SK-N-SH treated with all-trans-retinoic acid at 6 μM for 48 hours (cell line): ENCODE measurements around the gene BCAT1.

Source experiments
- ATAC-seq: fragments of 200-7000 bp; cut with Tn5 transposase; 3 replicates; pipeline ENCODE4 v1.9.1; 2020; ENCODE audit warnings: mild to moderate bottlenecking, moderate library complexity
- BACH2 ChIP-seq: fragments of 250-450 bp; sonication (Bioruptor Pico); IDR thresholded peaks from 2 replicates; pipeline ENCODE4 v1.9.0; 2021; ENCODE audit warnings: mild to moderate bottlenecking, borderline replicate concordance
- CSDC2 ChIP-seq: fragments of 250-450 bp; sonication (Bioruptor Pico); IDR thresholded peaks from 2 replicates; pipeline ENCODE4 v1.5.0; 2020; ENCODE audit warnings: mild to moderate bottlenecking, moderate library complexity
- CSRNP3 ChIP-seq: fragments of 250-450 bp; sonication (Bioruptor Pico); IDR thresholded peaks from 2 replicates; pipeline ENCODE4 v1.5.1; 2021; ENCODE audit warnings: mild to moderate bottlenecking, moderate library complexity
- ESRRG ChIP-seq: fragments of 250-450 bp; sonication (Bioruptor Pico); IDR thresholded peaks from 2 replicates; pipeline ENCODE4 v1.6.1; 2021; ENCODE audit warnings: mild to moderate bottlenecking
- GLIS3 ChIP-seq: fragments of 250-450 bp; sonication (Bioruptor Pico); IDR thresholded peaks from 2 replicates; pipeline ENCODE4 v1.5.0; 2020; ENCODE audit warnings: mild to moderate bottlenecking, moderate library complexity
- ISL1 ChIP-seq: fragments of 250-450 bp; sonication (Bioruptor Pico); IDR thresholded peaks from 2 replicates; pipeline ENCODE4 v2.1.2; 2022; ENCODE audit warnings: mild to moderate bottlenecking, moderate library complexity
- OSR1 ChIP-seq: fragments of 250-450 bp; sonication (Bioruptor Pico); IDR thresholded peaks from 2 replicates; pipeline ENCODE4 v1.8.0; 2022; ENCODE audit warnings: moderate library complexity, mild to moderate bottlenecking, inconsistent platforms
- POU6F1 ChIP-seq: fragments of 250-450 bp; sonication (Bioruptor Pico); IDR thresholded peaks from 2 replicates; pipeline ENCODE4 v1.8.0; 2021; ENCODE audit warnings: low read depth, mild to moderate bottlenecking, moderate library complexity, borderline replicate concordance
- PPARA ChIP-seq: fragments of 250-450 bp; sonication (Bioruptor Pico); IDR thresholded peaks from 2 replicates; pipeline ENCODE4 v1.5.0; 2020; ENCODE audit warnings: mild to moderate bottlenecking, borderline replicate concordance
- RARB ChIP-seq: fragments of 250-450 bp; sonication (Bioruptor Pico); IDR thresholded peaks from 2 replicates; pipeline ENCODE4 v1.8.0; 2021; ENCODE audit warnings: mild to moderate bottlenecking, moderate library complexity
- SNAI2 ChIP-seq: fragments of 250-450 bp; sonication (Bioruptor Pico); IDR thresholded peaks from 2 replicates; pipeline ENCODE4 v1.5.0; 2020; ENCODE audit warnings: mild to moderate bottlenecking, moderate library complexity
- TCF4 ChIP-seq: fragments of 250-450 bp; sonication (Bioruptor Pico); IDR thresholded peaks from 2 replicates; pipeline ENCODE4 v1.8.0; 2021; ENCODE audit warnings: mild to moderate bottlenecking, moderate library complexity, borderline replicate concordance
- TOX ChIP-seq: fragments of 250-450 bp; sonication (Bioruptor Pico); IDR thresholded peaks from 2 replicates; pipeline ENCODE4 v1.8.0; 2021; ENCODE audit warnings: mild to moderate bottlenecking, moderate library complexity, borderline replicate concordance
- ZFP3 ChIP-seq: fragments of 250-450 bp; sonication (Bioruptor Pico); IDR thresholded peaks from 2 replicates; pipeline ENCODE4 v1.5.0; 2020; ENCODE audit warnings: mild to moderate bottlenecking, moderate library complexity
- ZFP30 ChIP-seq: fragments of 450-650 bp; formaldehyde crosslinking; IDR thresholded peaks from 2 replicates; pipeline ENCODE4 v1.5.0; 2022; ENCODE audit warnings: mild to moderate bottlenecking, moderate library complexity
- ZNF565 ChIP-seq: fragments of 450-650 bp; formaldehyde crosslinking; conservative IDR thresholded peaks from 2 replicates; pipeline ENCODE4 v1.5.0; 2020; ENCODE audit warnings: low read depth, mild to moderate bottlenecking, moderate library complexity
- ZNF70 ChIP-seq: fragments of 450-650 bp; formaldehyde crosslinking; IDR thresholded peaks from 2 replicates; pipeline ENCODE4 v1.5.0; 2020; ENCODE audit warnings: mild to moderate bottlenecking, moderate library complexity
- ZNF8 ChIP-seq: fragments of 450-650 bp; formaldehyde crosslinking; IDR thresholded peaks from 2 replicates; pipeline ENCODE4 v1.5.0; 2020; ENCODE audit warnings: mild to moderate bottlenecking, moderate library complexity
- TF ChIP-seq, protein P1 (sequence below): fragments of 250-450 bp; sonication (Bioruptor Pico); IDR thresholded peaks from 2 replicates; pipeline ENCODE4 v1.5.1; 2020; ENCODE audit warnings: low read depth, mild to moderate bottlenecking, moderate library complexity
- TF ChIP-seq, protein P2 (sequence below): fragments of 250-450 bp; sonication (Bioruptor Pico); IDR thresholded peaks from 2 replicates; pipeline ENCODE4 v1.8.0; 2020; ENCODE audit warnings: mild to moderate bottlenecking, moderate library complexity, borderline replicate concordance
- TF ChIP-seq, protein P3 (sequence below): fragments of 250-450 bp; sonication (Bioruptor Pico); IDR thresholded peaks from 2 replicates; pipeline ENCODE4 v1.5.0; 2020; ENCODE audit warnings: mild to moderate bottlenecking, moderate library complexity

BCAT1 gene

DNA sequence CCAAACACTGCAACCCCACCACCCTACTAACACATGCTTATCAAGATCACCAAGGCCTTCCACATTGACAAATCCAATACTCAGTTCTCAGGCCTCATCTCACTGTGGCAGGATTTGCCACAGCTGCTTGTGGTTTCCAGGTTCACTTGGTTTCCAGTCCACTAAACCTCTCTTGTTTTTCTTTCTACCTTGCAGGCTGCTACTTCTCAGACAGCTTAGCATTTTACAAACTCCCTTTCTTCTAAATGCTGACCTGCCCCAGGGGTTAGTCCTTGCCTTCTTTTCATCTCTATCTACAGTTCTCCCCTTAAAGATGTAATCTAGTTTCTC lies 84.1 kb downstream of the BCAT1 start (continued):
- TF ChIP-seq TCF4 (no peak), CSDC2 (CRISPR knock-in tag) (no peak), ZNF8 (CRISPR knock-in tag) (no peak), POU6F1 (CRISPR knock-in tag) (no peak), PPARA (CRISPR knock-in tag) (no peak), ZNF70 (no peak)

GRCh38 chr12:24861766-24862540 lies 86.9 kb downstream of the BCAT1 start:
- ATAC-seq: no peak
- TF ChIP-seq ISL1 (CRISPR knock-in tag): no peak
- no peak for TF ChIP-seq CSRNP3
- TF ChIP-seq RARB (CRISPR knock-in tag): no peak
- no peak for TF ChIP-seq SNAI2 (CRISPR knock-in tag)
- TF ChIP-seq, protein P1, sequence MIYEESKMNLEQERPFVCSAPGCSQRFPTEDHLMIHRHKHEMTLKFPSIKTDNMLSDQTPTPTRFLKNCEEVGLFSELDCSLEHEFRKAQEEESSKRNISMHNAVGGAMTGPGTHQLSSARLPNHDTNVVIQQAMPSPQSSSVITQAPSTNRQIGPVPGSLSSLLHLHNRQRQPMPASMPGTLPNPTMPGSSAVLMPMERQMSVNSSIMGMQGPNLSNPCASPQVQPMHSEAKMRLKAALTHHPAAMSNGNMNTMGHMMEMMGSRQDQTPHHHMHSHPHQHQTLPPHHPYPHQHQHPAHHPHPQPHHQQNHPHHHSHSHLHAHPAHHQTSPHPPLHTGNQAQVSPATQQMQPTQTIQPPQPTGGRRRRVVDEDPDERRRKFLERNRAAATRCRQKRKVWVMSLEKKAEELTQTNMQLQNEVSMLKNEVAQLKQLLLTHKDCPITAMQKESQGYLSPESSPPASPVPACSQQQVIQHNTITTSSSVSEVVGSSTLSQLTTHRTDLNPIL: no peak
- no peak for TF ChIP-seq TOX (CRISPR knock-in tag)
- TF ChIP-seq, protein P2, sequence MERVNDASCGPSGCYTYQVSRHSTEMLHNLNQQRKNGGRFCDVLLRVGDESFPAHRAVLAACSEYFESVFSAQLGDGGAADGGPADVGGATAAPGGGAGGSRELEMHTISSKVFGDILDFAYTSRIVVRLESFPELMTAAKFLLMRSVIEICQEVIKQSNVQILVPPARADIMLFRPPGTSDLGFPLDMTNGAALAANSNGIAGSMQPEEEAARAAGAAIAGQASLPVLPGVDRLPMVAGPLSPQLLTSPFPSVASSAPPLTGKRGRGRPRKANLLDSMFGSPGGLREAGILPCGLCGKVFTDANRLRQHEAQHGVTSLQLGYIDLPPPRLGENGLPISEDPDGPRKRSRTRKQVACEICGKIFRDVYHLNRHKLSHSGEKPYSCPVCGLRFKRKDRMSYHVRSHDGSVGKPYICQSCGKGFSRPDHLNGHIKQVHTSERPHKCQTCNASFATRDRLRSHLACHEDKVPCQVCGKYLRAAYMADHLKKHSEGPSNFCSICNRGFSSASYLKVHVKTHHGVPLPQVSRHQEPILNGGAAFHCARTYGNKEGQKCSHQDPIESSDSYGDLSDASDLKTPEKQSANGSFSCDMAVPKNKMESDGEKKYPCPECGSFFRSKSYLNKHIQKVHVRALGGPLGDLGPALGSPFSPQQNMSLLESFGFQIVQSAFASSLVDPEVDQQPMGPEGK (CRISPR knock-in tag): no peak
- TF ChIP-seq POU6F1 (CRISPR knock-in tag): no peak
- TF ChIP-seq, protein P3, sequence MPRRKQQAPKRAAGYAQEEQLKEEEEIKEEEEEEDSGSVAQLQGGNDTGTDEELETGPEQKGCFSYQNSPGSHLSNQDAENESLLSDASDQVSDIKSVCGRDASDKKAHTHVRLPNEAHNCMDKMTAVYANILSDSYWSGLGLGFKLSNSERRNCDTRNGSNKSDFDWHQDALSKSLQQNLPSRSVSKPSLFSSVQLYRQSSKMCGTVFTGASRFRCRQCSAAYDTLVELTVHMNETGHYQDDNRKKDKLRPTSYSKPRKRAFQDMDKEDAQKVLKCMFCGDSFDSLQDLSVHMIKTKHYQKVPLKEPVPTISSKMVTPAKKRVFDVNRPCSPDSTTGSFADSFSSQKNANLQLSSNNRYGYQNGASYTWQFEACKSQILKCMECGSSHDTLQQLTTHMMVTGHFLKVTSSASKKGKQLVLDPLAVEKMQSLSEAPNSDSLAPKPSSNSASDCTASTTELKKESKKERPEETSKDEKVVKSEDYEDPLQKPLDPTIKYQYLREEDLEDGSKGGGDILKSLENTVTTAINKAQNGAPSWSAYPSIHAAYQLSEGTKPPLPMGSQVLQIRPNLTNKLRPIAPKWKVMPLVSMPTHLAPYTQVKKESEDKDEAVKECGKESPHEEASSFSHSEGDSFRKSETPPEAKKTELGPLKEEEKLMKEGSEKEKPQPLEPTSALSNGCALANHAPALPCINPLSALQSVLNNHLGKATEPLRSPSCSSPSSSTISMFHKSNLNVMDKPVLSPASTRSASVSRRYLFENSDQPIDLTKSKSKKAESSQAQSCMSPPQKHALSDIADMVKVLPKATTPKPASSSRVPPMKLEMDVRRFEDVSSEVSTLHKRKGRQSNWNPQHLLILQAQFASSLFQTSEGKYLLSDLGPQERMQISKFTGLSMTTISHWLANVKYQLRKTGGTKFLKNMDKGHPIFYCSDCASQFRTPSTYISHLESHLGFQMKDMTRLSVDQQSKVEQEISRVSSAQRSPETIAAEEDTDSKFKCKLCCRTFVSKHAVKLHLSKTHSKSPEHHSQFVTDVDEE: no peak
- TF ChIP-seq ZNF8 (CRISPR knock-in tag): no peak
- TF ChIP-seq BACH2 (CRISPR knock-in tag): no peak
- TF ChIP-seq PPARA (CRISPR knock-in tag): no peak
- no peak for TF ChIP-seq ZFP3 (CRISPR knock-in tag)
- TF ChIP-seq ZNF565: no peak
- TF ChIP-seq GLIS3 (CRISPR knock-in tag): no peak

DNA sequence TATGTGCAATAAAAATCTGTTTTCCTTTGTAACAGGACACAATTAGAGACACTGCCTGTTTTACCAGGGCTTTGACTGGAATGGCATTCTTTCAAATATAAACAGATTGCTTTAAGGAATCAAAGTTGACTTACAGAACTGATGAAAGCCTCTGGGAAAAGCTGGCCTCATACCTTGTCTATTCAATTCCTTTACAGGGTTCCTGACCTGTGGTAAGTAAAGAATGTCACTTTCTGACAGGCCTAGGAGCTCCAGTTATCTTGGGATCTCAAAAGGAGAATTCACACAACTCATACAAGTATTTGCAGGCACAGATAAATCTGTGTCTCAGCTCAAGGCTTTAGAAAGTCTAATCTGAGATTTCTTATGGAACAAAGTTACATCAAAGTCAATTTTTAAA lies 88.4 kb downstream of the BCAT1 start:
- ATAC-seq: no peak
- TF ChIP-seq SNAI2 (CRISPR knock-in tag) (no peak), GLIS3 (CRISPR knock-in tag) (no peak), RARB (CRISPR knock-in tag) (no peak), ZFP30 (CRISPR knock-in tag) (no peak), TOX (CRISPR knock-in tag) (no peak), OSR1 (CRISPR knock-in tag) (no peak), CSRNP3 (no peak), ZNF70 (no peak), ESRRG (CRISPR knock-in tag) (no peak), ZFP3 (CRISPR knock-in tag) (no peak), ZNF565 (no peak), BACH2 (CRISPR knock-in tag) (no peak), CSDC2 (CRISPR knock-in tag) (no peak)
